ENCODE results near the gene FAM9C. TPM values are rescaled to one million over a fixed set of nuclear protein-coding genes. Genes with fewer than 3 reads are reported as not detected.

FAM9C gene
- total and polyA plus RNA-seq, 9 of the 15 experiments (the other 6 are each of a cell fraction or from before 2014, with no cell fraction given), result not detected

DNA sequence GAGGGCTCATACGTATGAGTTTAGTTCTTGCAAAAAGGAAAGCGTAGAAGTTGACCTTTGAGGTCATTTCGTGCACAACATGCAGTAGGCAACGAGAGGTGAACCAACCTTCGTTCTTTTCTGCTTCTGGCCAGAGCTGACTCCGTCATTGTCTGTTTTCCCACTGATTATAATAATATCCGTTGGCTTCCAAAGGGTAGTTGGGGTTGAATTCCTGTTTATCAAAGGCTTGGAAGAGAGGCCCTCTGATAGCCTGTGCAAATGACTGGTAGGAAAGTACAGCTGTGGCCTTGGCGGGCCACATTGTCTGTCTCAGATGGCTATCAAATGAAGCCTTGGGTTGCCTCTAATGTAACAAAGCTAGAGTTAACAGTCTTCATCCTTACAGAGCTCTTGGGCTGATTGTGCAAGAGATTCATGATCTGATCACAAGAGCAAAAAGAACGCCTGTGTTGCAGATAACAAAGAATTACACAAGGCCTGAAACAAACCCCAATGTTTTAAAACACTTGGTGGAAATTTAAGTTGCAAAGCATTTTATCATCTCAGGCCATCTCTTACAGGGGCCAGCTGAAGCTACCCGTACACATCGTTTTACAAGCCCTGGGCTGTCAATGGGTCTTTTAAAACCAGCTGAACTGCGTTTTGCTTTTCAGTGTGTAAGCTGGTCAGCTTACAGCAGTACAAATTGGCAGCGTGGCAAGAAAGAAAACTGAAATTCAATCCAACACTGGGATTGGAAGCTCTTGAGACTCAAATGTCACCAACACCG is 46.1 kb upstream of the FAM9C start (continued):
- TF ChIP-seq TOE1 (IDR thresholded peaks at IDR 0.05; ENCODE audit: borderline replicate concordance) (no peak), TOE1 (CRISPR knock-in tag; IDR thresholded peaks at IDR 0.05; ENCODE audit: borderline replicate concordance, low read depth) (no peak), ZNF644 (tag; IDR thresholded peaks at IDR 0.05; ENCODE audit: low read depth) (0 out of 2 replicates have a peak, but pooled peaks have one; percentile 20), NFRKB (IDR thresholded peaks at IDR 0.05; ENCODE audit: low read depth) (no peak), TBL1XR1 (IDR thresholded peaks at IDR 0.05; ENCODE audit: low read length in 2 of 2) (peak in 1 of 2 experiments; percentile 46; a peak in 1 of 4 replicates), TAL1 (IDR thresholded peaks at IDR 0.05) (peak; percentile 38), FOXJ2 (tag; IDR thresholded peaks at IDR 0.05) (0 out of 2 replicates have a peak, but pooled peaks have one; percentile 31), ZFX (CRISPR knock-in tag; IDR thresholded peaks at IDR 0.05) (peak; percentile 45), CXXC5 (CRISPR knock-in tag; IDR thresholded peaks at IDR 0.05) (peak; percentile 42; the same call in 1 of the 2 replicates), RAD21 (CRISPR knock-in tag; conservative IDR thresholded peaks at IDR 0.05 in 1 of 2, IDR thresholded peaks at IDR 0.05 in 1 of 2) (peak; percentile 2 to 26; a peak in 3 of 4 replicates), BACH1 (tag; IDR thresholded peaks at IDR 0.05) (peak; percentile 74; the same call in 1 of the 2 replicates), LEF1 (IDR thresholded peaks at IDR 0.05) (peak; percentile 16; the same call in 1 of the 2 replicates), CBFA2T3 (IDR thresholded peaks at IDR 0.05) (peak; percentile 47), EP300 (IDR thresholded peaks at IDR 0.05; ENCODE audit: low read length) (peak; percentile 28), NR2C1 (IDR thresholded peaks at IDR 0.05) (peak; percentile 56), NR2C1 (tag; IDR thresholded peaks at IDR 0.05) (peak; percentile 76), ZNF274 (IDR thresholded peaks at IDR 0.05; ENCODE audit: borderline replicate concordance, low read depth, low read length) (no peak), MECOM (CRISPR knock-in tag; IDR thresholded peaks at IDR 0.05) (no peak), TEAD1 (CRISPR knock-in tag; IDR thresholded peaks at IDR 0.05) (0 out of 4 replicates have a peak, but pooled peaks of 1 of the 2 experiments have one; percentile 59), ATF7 (IDR thresholded peaks at IDR 0.05) (peak; percentile 39; the same call in 1 of the 2 replicates), DACH1 (IDR thresholded peaks at IDR 0.05; ENCODE audit: partially characterized antibody) (no peak), SMARCA4 (IDR thresholded peaks at IDR 0.05) (peak; percentile 54; the same call in 1 of the 2 replicates), ADNP (tag; IDR thresholded peaks at IDR 0.05) (peak; percentile 57; the same call in 1 of the 2 replicates), TFAM (CRISPR knock-in tag; conservative IDR thresholded peaks at IDR 0.05) (no peak)
- TF ChIP-seq, protein P1, sequence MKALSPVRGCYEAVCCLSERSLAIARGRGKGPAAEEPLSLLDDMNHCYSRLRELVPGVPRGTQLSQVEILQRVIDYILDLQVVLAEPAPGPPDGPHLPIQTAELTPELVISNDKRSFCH (CRISPR knock-in tag; IDR thresholded peaks at IDR 0.05), result no peak
- TF ChIP-seq, protein P1 (tag; IDR thresholded peaks at IDR 0.05), result peak; percentile 68; the same call in 1 of the 2 replicates
- TF ChIP-seq, protein P2, sequence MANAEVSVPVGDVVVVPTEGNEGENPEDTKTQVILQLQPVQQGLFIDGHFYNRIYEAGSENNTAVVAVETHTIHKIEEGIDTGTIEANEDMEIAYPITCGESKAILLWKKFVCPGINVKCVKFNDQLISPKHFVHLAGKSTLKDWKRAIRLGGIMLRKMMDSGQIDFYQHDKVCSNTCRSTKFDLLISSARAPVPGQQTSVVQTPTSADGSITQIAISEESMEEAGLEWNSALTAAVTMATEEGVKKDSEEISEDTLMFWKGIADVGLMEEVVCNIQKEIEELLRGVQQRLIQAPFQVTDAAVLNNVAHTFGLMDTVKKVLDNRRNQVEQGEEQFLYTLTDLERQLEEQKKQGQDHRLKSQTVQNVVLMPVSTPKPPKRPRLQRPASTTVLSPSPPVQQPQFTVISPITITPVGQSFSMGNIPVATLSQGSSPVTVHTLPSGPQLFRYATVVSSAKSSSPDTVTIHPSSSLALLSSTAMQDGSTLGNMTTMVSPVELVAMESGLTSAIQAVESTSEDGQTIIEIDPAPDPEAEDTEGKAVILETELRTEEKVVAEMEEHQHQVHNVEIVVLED (CRISPR knock-in tag; IDR thresholded peaks at IDR 0.05), result 0 out of 2 replicates have a peak, but pooled peaks have one; percentile 9
- TF ChIP-seq, protein P3, sequence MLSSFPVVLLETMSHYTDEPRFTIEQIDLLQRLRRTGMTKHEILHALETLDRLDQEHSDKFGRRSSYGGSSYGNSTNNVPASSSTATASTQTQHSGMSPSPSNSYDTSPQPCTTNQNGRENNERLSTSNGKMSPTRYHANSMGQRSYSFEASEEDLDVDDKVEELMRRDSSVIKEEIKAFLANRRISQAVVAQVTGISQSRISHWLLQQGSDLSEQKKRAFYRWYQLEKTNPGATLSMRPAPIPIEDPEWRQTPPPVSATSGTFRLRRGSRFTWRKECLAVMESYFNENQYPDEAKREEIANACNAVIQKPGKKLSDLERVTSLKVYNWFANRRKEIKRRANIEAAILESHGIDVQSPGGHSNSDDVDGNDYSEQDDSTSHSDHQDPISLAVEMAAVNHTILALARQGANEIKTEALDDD (IDR thresholded peaks at IDR 0.05), result peak; percentile 52; the same call in 1 of the 2 replicates
